Lower leg skin (tissue), 3 donors: ENCODE measurements around the gene ZDHHC14.

Source experiments
- CTCF ChIP-seq, 3 donors: fragments of 450-650 bp; IDR thresholded peaks; one replicate each; pipeline ENCODE4 v1.5.1; 2016; ENCODE audit warnings: antibody characterized with exemption in 3 of 3, mild to moderate bottlenecking in 3 of 3, moderate library complexity in 2 of 3
- POLR2A ChIP-seq, 2 donors: fragments of 450-650 bp; IDR thresholded peaks; one replicate each; pipeline ENCODE4 v1.6.1; 2016 to 2017; ENCODE audit warnings: antibody characterized with exemption in 2 of 2, mild to moderate bottlenecking in 1 of 2, moderate library complexity in 1 of 2

GRCh38 chr6:157561414-157561790, 180.4 kb downstream of the ZDHHC14 start:
- TF ChIP-seq POLR2A (IDR thresholded peaks at IDR 0.05): no peak
- no peak for TF ChIP-seq CTCF (IDR thresholded peaks at IDR 0.05)
